ENCODE data around the gene C19orf67. TPM values are rescaled to one million over a fixed set of nuclear protein-coding genes. Genes with fewer than 3 reads are reported as not detected.

Gene C19orf67
- total RNA-seq, 1 experiment from 2014 or later: not detected

- H3K4me1 ChIP-seq: peaks cover 13% of the 10 kb centered on the region
- peaks cover 8% of the 10 kb centered on the region for H3K4me1 Mint-ChIP-seq (ENCODE audit: low read depth, unreplicated experiment)
- intact Hi-C loops (cut with micrococcal nuclease; ENCODE audit: unreplicated experiment): loop anchor here (2.0 to 5.0 kb wide), 2 partner anchors 17 to 38 kb away; partner anchors contain the start of gene ASF1B
- no peaks in the 10 kb centered on the region for H3K9me3 Mint-ChIP-seq (ENCODE audit: unreplicated experiment)
- H3K36me3 Mint-ChIP-seq (ENCODE audit: insufficient read depth, unreplicated experiment): peaks cover 50% of the 10 kb centered on the region
- H3K36me3 ChIP-seq (ENCODE audit: control insufficient read depth, insufficient read depth, low read length): peaks cover 1% of the 10 kb centered on the region; the same call in 1 of the 2 replicates
- H3K27me3 ChIP-seq (replicated peaks; ENCODE audit: control insufficient read depth, insufficient read depth, low read length): no peaks in the 10 kb centered on the region
- TF ChIP-seq CTCF (IDR thresholded peaks at IDR 0.05; ENCODE audit: insufficient read depth in 1 of 2, low read depth in 1 of 2, low read length in 1 of 2, severe bottlenecking in 1 of 2, unreplicated experiment in 1 of 2): no peak
- no peak overlapping the region for H3K4me3 ChIP-seq (ENCODE audit: low read depth, low read length)
- no peaks in the 10 kb centered on the region for H3K27me3 Mint-ChIP-seq (ENCODE audit: insufficient read depth, unreplicated experiment)
- DNase-seq: no peak
- CTCF ChIA-PET: no interaction called here
- no peak overlapping the region for H3K4me3 Mint-ChIP-seq (ENCODE audit: unreplicated experiment)
- H3K9me3 ChIP-seq: no peaks in the 10 kb centered on the region
- no TSS peak for BruUV-seq (replicated peaks)
- no peak overlapping the region for H3K27ac Mint-ChIP-seq (ENCODE audit: unreplicated experiment)
- POLR2A ChIA-PET: no interaction called here
These were observed 34.3 kb upstream of the C19orf67 start for GRCh38 chr19:14119644-14120496.

GRCh38 chr19:14119146-14119545 lies 33.6 kb upstream of the C19orf67 start:
- no peaks in the 10 kb centered on the region for H3K27me3 ChIP-seq (replicated peaks; ENCODE audit: control insufficient read depth, insufficient read depth, low read length)
- H3K4me1 ChIP-seq: peaks cover 13% of the 10 kb centered on the region
- H3K4me1 Mint-ChIP-seq (ENCODE audit: low read depth, unreplicated experiment): peaks cover 8% of the 10 kb centered on the region
- no peak for TF ChIP-seq CTCF (IDR thresholded peaks at IDR 0.05; ENCODE audit: insufficient read depth in 1 of 2, low read depth in 1 of 2, low read length in 1 of 2, severe bottlenecking in 1 of 2, unreplicated experiment in 1 of 2)
- H3K27ac Mint-ChIP-seq (ENCODE audit: unreplicated experiment): peak overlapping the region; percentile 85
- intact Hi-C loops (cut with micrococcal nuclease; ENCODE audit: unreplicated experiment): loop anchor here (2.0 to 5.0 kb wide), 2 partner anchors 18 to 37 kb away; partner anchors contain the start of gene ASF1B
- H3K9me3 Mint-ChIP-seq (ENCODE audit: unreplicated experiment): no peaks in the 10 kb centered on the region
- DNase-seq: no peak
- BruUV-seq (replicated peaks): no TSS peak
- CTCF ChIA-PET: no interaction called here
- POLR2A ChIA-PET: no interaction called here
- H3K9me3 ChIP-seq: no peaks in the 10 kb centered on the region
- no peak overlapping the region for H3K4me3 ChIP-seq (ENCODE audit: low read depth, low read length)
- H3K27me3 Mint-ChIP-seq (ENCODE audit: insufficient read depth, unreplicated experiment): no peaks in the 10 kb centered on the region
- H3K4me3 Mint-ChIP-seq (ENCODE audit: unreplicated experiment): peak overlapping the region; percentile 83
- H3K36me3 Mint-ChIP-seq (ENCODE audit: insufficient read depth, unreplicated experiment): peaks cover 50% of the 10 kb centered on the region
- peaks cover 1% of the 10 kb centered on the region; the same call in 1 of the 2 replicates for H3K36me3 ChIP-seq (ENCODE audit: control insufficient read depth, insufficient read depth, low read length)

- BruUV-seq (replicated peaks): TSS peak; percentile 64
- Mint-ChIP-seq H3K4me3 (ENCODE audit: unreplicated experiment) (peak overlapping the region; percentile 83), H3K27ac (ENCODE audit: unreplicated experiment) (peak overlapping the region; percentile 85), H3K27me3 (ENCODE audit: insufficient read depth, unreplicated experiment) (no peaks in the 10 kb centered on the region), H3K4me1 (ENCODE audit: low read depth, unreplicated experiment) (peaks cover 8% of the 10 kb centered on the region), H3K36me3 (ENCODE audit: insufficient read depth, unreplicated experiment) (peaks cover 45% of the 10 kb centered on the region), H3K9me3 (ENCODE audit: unreplicated experiment) (no peaks in the 10 kb centered on the region)
- Histone ChIP-seq H3K9me3 (no peaks in the 10 kb centered on the region), H3K36me3 (ENCODE audit: control insufficient read depth, insufficient read depth, low read length) (no peaks in the 10 kb centered on the region), H3K4me1 (peaks cover 13% of the 10 kb centered on the region), H3K27me3 (replicated peaks; ENCODE audit: control insufficient read depth, insufficient read depth, low read length) (no peaks in the 10 kb centered on the region), H3K4me3 (ENCODE audit: low read depth, low read length) (peak overlapping the region; percentile 44)
- no peak for DNase-seq
- ChIA-PET POLR2A (interaction anchor here (1.1 kb wide), 1 partner anchor 18 kb away, joined by 10 read pairs; the partner anchor contains the start of gene ASF1B), CTCF (interaction anchor here (1.0 kb wide), 1 partner anchor 18 kb away, joined by 6 read pairs; the partner anchor contains the start of gene ASF1B)
- TF ChIP-seq CTCF (IDR thresholded peaks at IDR 0.05; ENCODE audit: insufficient read depth in 1 of 2, low read depth in 1 of 2, low read length in 1 of 2, severe bottlenecking in 1 of 2, unreplicated experiment in 1 of 2): no peak
- intact Hi-C loops (cut with micrococcal nuclease; ENCODE audit: unreplicated experiment): loop anchor here (2.0 to 5.0 kb wide), 2 partner anchors 18 to 36 kb away; partner anchors contain the start of gene ASF1B
These were observed 32.8 kb upstream of the C19orf67 start for GRCh38 chr19:14118165-14119051.
